DND-41 (cell line): ENCODE data around the gene SOX21.

Experiments used
- CTCF ChIP-seq: IDR thresholded peaks from 2 replicates; pipeline ENCODE4 v1.5.1; 2012; ENCODE audit warnings: borderline replicate concordance, low read length, moderate library complexity, mild to moderate bottlenecking; ENCODE audit not compliant: poor library complexity, severe bottlenecking; ENCODE audit errors: extremely low read depth
- EZH2 ChIP-seq: IDR thresholded peaks from 3 replicates; pipeline ENCODE4 v1.6.1; 2012; ENCODE audit warnings: borderline replicate concordance, low read depth, mild to moderate bottlenecking, moderate library complexity, low read length, inconsistent platforms; ENCODE audit not compliant: severe bottlenecking

GRCh38 chr13:94704377-94705080, 7.8 kb downstream of the SOX21 start:
- TF ChIP-seq CTCF (no peak), EZH2 (no peak)
